Gastrocnemius medialis (tissue), 4 donors: ENCODE measurements around the gene HSCB. TPM values are rescaled to one million over a fixed set of nuclear protein-coding genes. Genes with fewer than 3 reads are reported as not detected.
"Not testable (repeated sequence)": the region's sequence is repeated elsewhere in the genome, so short reads cannot be mapped to it uniquely, and the experiment has no call there.

Source experiments
- ATAC-seq, 2 donors: fragments of 150-250 bp; one replicate each; pipeline ENCODE4 v1.9.1; 2016
- DNase-seq, 2 donors: peaks; one replicate each; pipeline ENCODE4 v3.0.0-alpha.2; 2019
- H3K27ac ChIP-seq, 4 donors: fragments of 200-600 bp; sonication (generic); 1 replicate in 1 of 4; 2 replicates in 3 of 4; pipeline ENCODE4 v1.5.1; 2016 to 2018; ENCODE audit warnings: mild to moderate bottlenecking in 2 of 4, moderate library complexity in 1 of 4
- H3K27me3 ChIP-seq, 3 donors: fragments of 200-600 bp; sonication (generic) in 2 of 3; 1 replicate in 1 of 3; 2 replicates in 2 of 3; pipeline versions ENCODE4 v1.5.1 to v1.6.0; 2016 to 2019; ENCODE audit warnings: mild to moderate bottlenecking in 1 of 3, moderate library complexity in 1 of 3
- H3K36me3 ChIP-seq, 2 donors: fragments of 200-600 bp; sonication (generic) in 1 of 2; one replicate each; pipeline ENCODE4 v1.5.1; 2017 to 2018
- H3K4me1 ChIP-seq, 2 donors: fragments of 200-600 bp; sonication (generic) in 1 of 2; one replicate each; pipeline ENCODE4 v1.5.1; 2016 to 2017; ENCODE audit warnings: mild to moderate bottlenecking in 2 of 2
- H3K4me3 ChIP-seq, 4 donors: fragments of 200-600 bp; sonication (generic) in 3 of 4; 1 replicate in 1 of 4; 2 replicates in 3 of 4; pipeline ENCODE4 v1.5.1; 2016 to 2019; ENCODE audit warnings: mild to moderate bottlenecking in 2 of 4
- H3K9me3 ChIP-seq, 3 donors: fragments of 200-600 bp; sonication (generic) in 2 of 3; 1 replicate in 1 of 3; 2 replicates in 2 of 3; pipeline ENCODE4 v1.5.1; 2016 to 2019
- POLR2A ChIP-seq, 2 donors: fragments of 450-650 bp; IDR thresholded peaks; one replicate each; pipeline ENCODE4 v1.6.1; 2017; ENCODE audit warnings: antibody characterized with exemption in 2 of 2, mild to moderate bottlenecking in 2 of 2, moderate library complexity in 2 of 2
- in situ Hi-C, 4 donors: fragments of 200-750 bp; cut with MboI; loops; one replicate each; pipeline versions ENCODE4 v1.15.0 to v1.8.0; 2017; ENCODE audit warnings: low sequenced_read_pairs in 4 of 4
- intact Hi-C: fragments of 100-400 bp; cut with DNase I; formaldehyde crosslinking; loops from one replicate; pipeline ENCODE4 v1.15.1; 2023; ENCODE audit warnings: low total_unique reads
- total RNA-seq, 4 donors: library from RNA; depleted of rRNA; stranded (reverse); fragments of >200 nt; gene quantifications; one replicate each; pipeline versions ENCODE4 v1.1.0 to v1.2.3, GENCODE V29; 2016
- TF ChIP-seq, protein P1 (sequence below), 5 experiments: fragments of 450-650 bp in 3 of 5; fragments of 200-600 bp in 2 of 5; sonication (generic) in 2 of 5; IDR thresholded peaks in 4 of 5; conservative IDR thresholded peaks in 1 of 5; 1 replicate in 4 of 5; 2 replicates in 1 of 5; pipeline ENCODE4 v1.5.1; 2016 to 2019; ENCODE audit warnings: antibody characterized with exemption in 5 of 5, mild to moderate bottlenecking in 3 of 5, moderate library complexity in 3 of 5

The HSCB gene
- total RNA-seq, 4 donors from 2014 or later = 14.4 to 30.4 (median 22.9) TPM

DNA sequence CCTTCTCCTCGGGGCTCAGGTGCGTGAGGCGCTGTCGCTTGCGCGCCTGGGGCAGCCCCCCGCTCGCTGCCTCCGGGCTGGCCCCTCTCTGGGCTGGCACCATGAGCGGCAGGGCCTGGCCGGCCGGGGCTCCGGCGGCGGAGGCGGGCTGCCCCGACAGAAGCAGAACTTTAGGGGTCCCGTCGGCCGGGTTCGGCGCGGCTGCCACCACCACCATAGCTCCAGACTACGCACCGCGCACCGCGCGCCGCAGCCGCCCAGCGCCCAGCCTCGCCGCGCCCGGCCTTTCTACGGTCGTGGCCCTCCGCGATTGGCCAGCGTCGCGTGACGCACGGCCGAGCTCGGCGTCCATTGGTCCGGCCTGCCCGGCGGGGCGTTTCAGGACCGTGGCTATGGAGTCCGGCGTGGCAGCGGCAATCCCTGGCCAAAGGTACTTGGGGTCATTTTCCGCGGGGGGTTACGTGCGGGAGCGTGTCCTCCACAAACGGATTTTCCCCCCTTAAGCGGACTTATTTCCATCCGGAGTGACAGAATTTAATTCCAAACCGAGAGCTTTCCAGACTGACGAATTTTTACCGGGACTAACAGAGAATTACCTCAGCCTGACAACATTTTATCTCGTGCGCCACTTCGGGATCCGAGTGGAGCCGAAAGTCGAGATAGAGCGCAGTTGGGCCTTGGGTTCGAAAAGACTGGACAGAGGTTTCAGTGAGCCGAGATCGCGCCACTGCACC is 58.6 kb downstream of the HSCB start, which contains the start of gene XBP1:
TSS of gene XBP1 (minus strand) at position 262 of the 734 bp plus-strand sequence.
- Histone ChIP-seq H3K27ac (peak within 1 kb of the TSS; percentile 97 to 99 (median 98)), H3K9me3 (no peaks in the 10 kb centered on the region), H3K4me3 (peak within 1 kb of the TSS; percentile 84 to 90 (median 86)), H3K36me3 (peaks cover 0 to 26% of the 10 kb centered on the region in 2 donors), H3K4me1 (peaks cover 36 to 41% of the 10 kb centered on the region in 2 donors), H3K27me3 (no peaks in the 10 kb centered on the region)
- ATAC-seq (peak; percentile 82 to 85), DNase-seq (peak; percentile 92 to 94)
- intact Hi-C loops (loop anchor here (1.0 to 5.0 kb wide), 5 partner anchors 28 to 802 kb away; partner anchors contain the start of genes CCDC117, HSCB and NF2), in situ Hi-C loops (no loop called here)
- TF ChIP-seq, protein P1, sequence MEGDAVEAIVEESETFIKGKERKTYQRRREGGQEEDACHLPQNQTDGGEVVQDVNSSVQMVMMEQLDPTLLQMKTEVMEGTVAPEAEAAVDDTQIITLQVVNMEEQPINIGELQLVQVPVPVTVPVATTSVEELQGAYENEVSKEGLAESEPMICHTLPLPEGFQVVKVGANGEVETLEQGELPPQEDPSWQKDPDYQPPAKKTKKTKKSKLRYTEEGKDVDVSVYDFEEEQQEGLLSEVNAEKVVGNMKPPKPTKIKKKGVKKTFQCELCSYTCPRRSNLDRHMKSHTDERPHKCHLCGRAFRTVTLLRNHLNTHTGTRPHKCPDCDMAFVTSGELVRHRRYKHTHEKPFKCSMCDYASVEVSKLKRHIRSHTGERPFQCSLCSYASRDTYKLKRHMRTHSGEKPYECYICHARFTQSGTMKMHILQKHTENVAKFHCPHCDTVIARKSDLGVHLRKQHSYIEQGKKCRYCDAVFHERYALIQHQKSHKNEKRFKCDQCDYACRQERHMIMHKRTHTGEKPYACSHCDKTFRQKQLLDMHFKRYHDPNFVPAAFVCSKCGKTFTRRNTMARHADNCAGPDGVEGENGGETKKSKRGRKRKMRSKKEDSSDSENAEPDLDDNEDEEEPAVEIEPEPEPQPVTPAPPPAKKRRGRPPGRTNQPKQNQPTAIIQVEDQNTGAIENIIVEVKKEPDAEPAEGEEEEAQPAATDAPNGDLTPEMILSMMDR (IDR thresholded peaks at IDR 0.05 in 4 of 5, conservative IDR thresholded peaks at IDR 0.05 in 1 of 5) = no peak
- TF ChIP-seq POLR2A (IDR thresholded peaks at IDR 0.05) = peak; percentile 100

DNA sequence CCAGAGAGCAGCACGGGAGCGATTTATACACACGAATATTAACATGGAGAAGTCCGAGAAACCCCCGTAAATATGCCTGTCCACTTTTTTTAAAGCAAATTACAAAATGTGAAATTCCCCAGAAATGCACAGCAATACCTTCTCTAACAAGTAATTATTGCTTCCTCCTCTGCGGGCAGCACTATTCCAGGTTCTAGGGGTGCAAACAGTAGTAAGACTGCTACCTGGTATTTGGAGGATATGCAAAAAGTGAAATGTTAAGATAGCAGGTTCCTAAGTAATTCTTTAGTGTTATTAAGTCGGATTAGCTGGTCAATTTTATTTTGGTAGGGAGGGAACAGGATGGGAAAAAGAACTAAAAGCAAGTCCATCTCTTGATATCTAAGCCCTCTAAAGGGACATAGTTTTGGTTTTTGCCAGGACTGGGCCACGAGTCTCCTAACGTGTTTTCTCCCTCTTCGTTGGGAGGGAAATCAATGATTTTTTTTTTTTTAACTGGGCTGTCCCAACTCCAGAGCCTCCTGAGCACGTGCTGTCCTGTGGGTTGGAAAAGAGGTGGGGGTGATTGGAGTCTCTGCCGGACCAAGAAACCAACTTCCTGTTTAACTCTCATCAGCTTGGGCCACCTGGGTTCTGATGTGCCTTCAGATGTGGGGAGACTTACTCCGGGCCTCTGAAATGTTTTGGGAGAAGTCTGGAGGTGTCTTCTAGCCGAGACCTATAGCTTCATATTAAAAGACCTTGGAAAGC is 60.2 kb downstream of the HSCB start:
- no peak for TF ChIP-seq POLR2A (IDR thresholded peaks at IDR 0.05)
- TF ChIP-seq, protein P1 (IDR thresholded peaks at IDR 0.05 in 4 of 5, conservative IDR thresholded peaks at IDR 0.05 in 1 of 5) = no peak
- H3K9me3 ChIP-seq = no peaks in the 10 kb centered on the region
- no peak for DNase-seq
- intact Hi-C loops = loop anchor here (2.0 to 5.0 kb wide), 3 partner anchors 177 to 800 kb away; partner anchors contain the start of gene NF2
- peaks cover 25 to 34% of the 10 kb centered on the region in 2 donors for H3K4me1 ChIP-seq
- H3K27me3 ChIP-seq = no peaks in the 10 kb centered on the region
- no peak for ATAC-seq
- H3K36me3 ChIP-seq = peaks cover 0 to 10% of the 10 kb centered on the region in 2 donors
- peak overlapping the region in 3 of 4 donors; percentile 84 to 90 (median 89) for H3K4me3 ChIP-seq
- in situ Hi-C loops = no loop called here
- H3K27ac ChIP-seq = peak overlapping the region; percentile 10 to 99 (median 64)

DNA sequence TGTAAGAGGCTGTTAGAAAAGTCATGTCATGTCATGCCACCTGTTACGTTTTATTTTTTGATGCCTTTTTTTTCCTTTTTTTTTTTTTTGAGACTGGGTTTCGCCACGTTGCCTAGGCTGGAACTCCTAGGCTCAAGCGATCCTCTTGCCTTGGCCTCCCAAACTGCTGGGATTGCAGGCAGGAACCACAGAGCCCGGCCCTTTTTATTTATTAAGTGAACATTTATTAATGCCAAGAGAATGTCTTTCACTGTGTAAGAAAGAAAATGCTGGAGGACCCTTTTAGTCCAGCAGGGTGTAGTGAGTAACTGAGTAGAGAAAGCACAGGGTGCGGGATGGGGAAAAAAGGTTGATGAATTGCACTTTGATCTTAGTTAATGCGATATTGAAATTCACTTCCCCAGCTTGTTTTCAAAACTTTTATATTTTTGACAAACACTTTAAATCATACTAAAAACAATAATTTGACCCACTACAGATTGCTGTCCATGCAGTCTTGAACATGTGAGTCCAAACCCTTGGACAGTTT is 60.8 kb downstream of the HSCB start:
- intact Hi-C loops (loop anchor here (5.0 kb wide), 2 partner anchors 230 to 800 kb away; partner anchors contain the start of gene NF2), in situ Hi-C loops (no loop called here)
- Histone ChIP-seq H3K4me3 (no peak overlapping the region), H3K9me3 (no peaks in the 10 kb centered on the region), H3K36me3 (peaks cover 0 to 4% of the 10 kb centered on the region in 2 donors), H3K27me3 (no peaks in the 10 kb centered on the region), H3K4me1 (peaks cover 25 to 27% of the 10 kb centered on the region in 2 donors), H3K27ac (peak overlapping the region in 3 of 4 donors; percentile 10 to 99 (median 30))
- no peak for DNase-seq
- TF ChIP-seq, protein P1 (IDR thresholded peaks at IDR 0.05 in 4 of 5, conservative IDR thresholded peaks at IDR 0.05 in 1 of 5) = no peak
- TF ChIP-seq POLR2A (IDR thresholded peaks at IDR 0.05) = no peak
- no peak for ATAC-seq

DNA sequence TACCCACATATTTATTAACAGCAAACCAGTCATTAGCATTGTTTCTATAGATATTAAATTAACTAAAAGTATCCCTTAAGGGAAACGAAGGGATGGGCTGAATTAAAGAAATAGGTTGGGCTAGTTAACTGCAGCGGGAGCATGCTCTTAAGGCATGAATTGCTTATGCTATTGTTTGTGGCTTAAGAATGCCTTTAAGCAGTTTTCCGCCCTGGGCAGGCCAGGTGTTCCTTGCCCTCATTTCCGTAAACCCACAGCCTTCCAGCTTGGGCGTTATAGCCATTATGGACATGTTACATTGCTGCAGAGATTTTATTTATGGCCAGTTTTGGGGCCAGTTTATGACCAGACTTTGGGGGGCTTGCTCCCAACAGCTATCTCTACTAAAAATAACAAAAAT is 63.6 kb downstream of the HSCB start:
- peaks cover 10 to 15% of the 10 kb centered on the region in 2 donors for H3K4me1 ChIP-seq
- H3K4me3 ChIP-seq, intact Hi-C loops, in situ Hi-C loops, ATAC-seq, H3K27ac ChIP-seq, H3K36me3 ChIP-seq, H3K9me3 ChIP-seq, DNase-seq, H3K27me3 ChIP-seq: not testable (repeated sequence)

Other genes with a start within 250 kb of the HSCB start
- gene TTC28, start 62.2 kb upstream of the HSCB start, total RNA-seq = 10 to 100 TPM in 2 of 4 donors, 1 to 10 TPM in 2; 6.3 to 18.1 (median 8.4) TPM
- 1 to 10 TPM in 3 of 4 donors, under 1 TPM in 1; 0.58 to 5.7 (median 3.7) TPM for gene CHEK2, start 219 bp upstream of the HSCB start, total RNA-seq
- gene CCDC117, start 30.7 kb downstream of the HSCB start, total RNA-seq = 10 to 100 TPM; 23.2 to 40.1 (median 30.5) TPM
- 100 to 1,000 TPM in 3 of 4 donors, 10 to 100 TPM in 1; 66.0 to 403 (median 115) TPM for gene XBP1, start 58.5 kb downstream of the HSCB start, total RNA-seq
- gene ZNRF3, start 141.5 kb downstream of the HSCB start, total RNA-seq = 10 to 100 TPM in 3 of 4 donors, 1 to 10 TPM in 1; 7.8 to 19.1 (median 11.1) TPM